K562 (cell line): ENCODE results near the gene EMC10. TPM values are rescaled to one million over a fixed set of nuclear protein-coding genes. Genes with fewer than 3 reads are reported as not detected.

Experiments
- CBFA2T3 ChIP-seq: fragments of 450-650 bp; IDR thresholded peaks from 2 replicates; pipeline ENCODE4 v1.6.1; 2017
- CREM ChIP-seq: IDR thresholded peaks from 2 replicates; pipeline ENCODE4 v1.6.1; 2014; ENCODE audit warnings: antibody characterized with exemption, low read depth
- GABPA ChIP-seq: fragments of 200-800 bp; sonication (Bioruptor generic); conservative IDR thresholded peaks from 2 replicates; pipeline ENCODE4 v1.6.1; 2016; ENCODE audit warnings: low read depth, missing genetic modification characterization, missing compliant biosample characterization
- HDAC8 ChIP-seq: fragments of 450-650 bp; IDR thresholded peaks from 2 replicates; pipeline ENCODE4 v1.6.1; 2016; ENCODE audit warnings: mild to moderate bottlenecking, missing genetic modification characterization, moderate library complexity, missing compliant biosample characterization
- HES1 ChIP-seq: fragments of 450-650 bp; IDR thresholded peaks from 2 replicates; pipeline ENCODE4 v1.6.1; 2016; ENCODE audit warnings: low read depth, mild to moderate bottlenecking, moderate library complexity
- HOXB6 ChIP-seq: fragments of 250-450 bp; sonication (Bioruptor Pico); IDR thresholded peaks from 2 replicates; pipeline ENCODE4 v1.5.1; 2022; ENCODE audit warnings: mild to moderate bottlenecking, borderline replicate concordance
- JUN ChIP-seq, 2 experiments: sonication (generic) in 1 of 2; formaldehyde crosslinking in 1 of 2; IDR thresholded peaks; 2 replicates each; pipeline versions ENCODE4 v1.6.1 to v1.8.0; 2012 to 2022; ENCODE audit warnings: borderline replicate concordance in 2 of 2, mild to moderate bottlenecking in 2 of 2, improper control_type of control experiment in 1 of 2, low read depth in 1 of 2, low read length in 1 of 2, missing genetic modification reagents in 1 of 2
- JUNB ChIP-seq: fragments of 450-650 bp; formaldehyde crosslinking; conservative IDR thresholded peaks from 2 replicates; pipeline ENCODE4 v1.4.0; 2020; ENCODE audit warnings: mild to moderate bottlenecking
- LEF1 ChIP-seq: fragments of 450-650 bp; IDR thresholded peaks from 2 replicates; pipeline ENCODE4 v1.6.1; 2016; ENCODE audit warnings: mild to moderate bottlenecking
- MTA1 ChIP-seq: fragments of 450-650 bp; IDR thresholded peaks from 2 replicates; pipeline ENCODE4 v1.6.1; 2017; ENCODE audit warnings: borderline replicate concordance
- MYC ChIP-seq, 2 experiments: fragments of 250-450 bp in 1 of 2; sonication (Bioruptor Pico) in 1 of 2; IDR thresholded peaks; 2 replicates each; pipeline versions ENCODE4 v1.5.1 to v1.6.1; 2012 to 2021; ENCODE audit warnings: low read depth in 2 of 2, borderline replicate concordance in 1 of 2, improper control_type of control experiment in 1 of 2, low read length in 1 of 2, mild to moderate bottlenecking in 1 of 2, moderate library complexity in 1 of 2
- NUFIP1 ChIP-seq: fragments of 450-650 bp; IDR thresholded peaks from 2 replicates; pipeline ENCODE4 v1.6.1; 2018; ENCODE audit not compliant: partially characterized antibody
- POU5F1 ChIP-seq: fragments of 150-350 bp; IDR thresholded peaks from 2 replicates; pipeline ENCODE4 v1.6.1; 2014; ENCODE audit warnings: borderline replicate concordance, low read length, low read depth, mild to moderate bottlenecking; ENCODE audit not compliant: partially characterized antibody
- SREBF1 ChIP-seq: fragments of 150-350 bp; IDR thresholded peaks from 2 replicates; pipeline ENCODE4 v1.6.1; 2014; ENCODE audit warnings: antibody characterized with exemption, low read depth, low read length, borderline replicate concordance
- TOE1 ChIP-seq, 2 experiments: fragments of 450-650 bp in 1 of 2; sonication (generic) in 1 of 2; formaldehyde crosslinking in 1 of 2; IDR thresholded peaks; 2 replicates each; pipeline versions ENCODE4 v1.7.1 to v1.8.0; 2016 to 2022; ENCODE audit warnings: borderline replicate concordance in 2 of 2, mild to moderate bottlenecking in 2 of 2, antibody characterized with exemption in 1 of 2, inconsistent platforms in 1 of 2, low read depth in 1 of 2, missing genetic modification reagents in 1 of 2, moderate library complexity in 1 of 2
- ZNF347 ChIP-seq: fragments of 450-650 bp; formaldehyde crosslinking; IDR thresholded peaks from 2 replicates; pipeline ENCODE4 v1.4.0; 2020; ENCODE audit warnings: low read depth, mild to moderate bottlenecking, moderate library complexity
- ZNF592 ChIP-seq: fragments of 450-650 bp; IDR thresholded peaks from 2 replicates; pipeline ENCODE4 v1.6.1; 2017; ENCODE audit warnings: antibody characterized with exemption, mild to moderate bottlenecking
- ZNF639 ChIP-seq, 2 experiments: fragments of 200-800 bp in 1 of 2; sonication (Bioruptor generic) in 1 of 2; sonication (generic) in 1 of 2; formaldehyde crosslinking in 1 of 2; IDR thresholded peaks in 1 of 2; conservative IDR thresholded peaks in 1 of 2; 2 replicates each; pipeline versions ENCODE4 v1.5.0 to v1.6.1; 2016 to 2020; ENCODE audit warnings: missing compliant biosample characterization in 1 of 2, missing genetic modification characterization in 1 of 2, missing genetic modification reagents in 1 of 2
- ZSCAN32 ChIP-seq: fragments of 450-650 bp; formaldehyde crosslinking; IDR thresholded peaks from 2 replicates; pipeline ENCODE4 v1.4.0; 2020; ENCODE audit warnings: mild to moderate bottlenecking, moderate library complexity
- polyA plus RNA-seq, 8 experiments: library from polyadenylated mRNA; depleted of rRNA in 4 of 8; stranded (reverse) in 5 of 8; unstranded in 3 of 8; fragments of >200 nt; fragmentation: Nextera tagmentation in 2 of 8; fragmentation: Illumina TruSeq in 1 of 8; extraction: Ambion mirVana in 2 of 8; extraction: Trizol in 1 of 8; gene quantifications; 2 replicates each; pipeline versions ENCODE4 v1.2.1 to v1.2.3, GENCODE V29; 2011 to 2014; ENCODE audit warnings: inconsistent platforms in 1 of 8, missing spikeins in 1 of 8
- total RNA-seq, 7 experiments: library from RNA; depleted of rRNA in 6 of 7; stranded (reverse); fragments of >200 nt in 6 of 7; fragmentation: Illumina TruSeq in 2 of 7; extraction: Trizol in 2 of 7; gene quantifications; 2 replicates each; pipeline versions ENCODE4 v1.2.1 to v1.2.3, GENCODE V29; 2011 to 2021; ENCODE audit warnings: low replicate concordance in 1 of 7

Gene EMC10
- total and polyA plus RNA-seq, 9 of the 15 experiments (the other 6 are each of a cell fraction or from before 2014, with no cell fraction given), result 1.4 to 46.0 (median 13.1) TPM

GRCh38 chr19:50511069-50511822, 34.9 kb downstream of the EMC10 start, which contains the start of gene JOSD2 (continued):
- TF ChIP-seq ZNF639 (CRISPR knock-in tag; conservative IDR thresholded peaks at IDR 0.05 in 1 of 2, IDR thresholded peaks at IDR 0.05 in 1 of 2) (peak in 1 of 2 experiments; percentile 86; a peak in 2 of 4 replicates), POU5F1 (peak; percentile 49), MYC (IDR thresholded peaks at IDR 0.05; ENCODE audit: low read depth, low read length) (peak; percentile 98), MYC (CRISPR knock-in tag; IDR thresholded peaks at IDR 0.05; ENCODE audit: borderline replicate concordance, low read depth) (peak; percentile 36; the same call in 1 of the 2 replicates), CBFA2T3 (no peak; the same call in 1 of the 2 replicates), HES1 (no peak), JUNB (peak; percentile 66; the same call in 1 of the 2 replicates), ZNF347 (CRISPR knock-in tag) (no peak), GABPA (tag) (peak; percentile 97), JUN (IDR thresholded peaks at IDR 0.05; ENCODE audit: borderline replicate concordance, low read depth, low read length) (peak; percentile 80; the same call in 1 of the 2 replicates), JUN (CRISPR knock-in tag; IDR thresholded peaks at IDR 0.05; ENCODE audit: borderline replicate concordance) (peak; percentile 90; the same call in 1 of the 2 replicates), TOE1 (IDR thresholded peaks at IDR 0.05; ENCODE audit: borderline replicate concordance) (peak; percentile 63; the same call in 1 of the 2 replicates), TOE1 (CRISPR knock-in tag; IDR thresholded peaks at IDR 0.05; ENCODE audit: borderline replicate concordance, low read depth) (no peak), NUFIP1 (peak; percentile 40), LEF1 (no peak), CREM (peak; percentile 100), HDAC8 (tag) (peak; percentile 41; the same call in 1 of the 2 replicates), ZSCAN32 (CRISPR knock-in tag) (no peak), HOXB6 (CRISPR knock-in tag) (no peak), MTA1 (peak; percentile 93), SREBF1 (peak; percentile 49; the same call in 1 of the 2 replicates), ZNF592 (no peak; the same call in 1 of the 2 replicates)
